Neural progenitor cell (in vitro differentiated cells): ENCODE measurements around the gene CREBRF. TPM values are rescaled to one million over a fixed set of nuclear protein-coding genes. Genes with fewer than 3 reads are reported as not detected.

Source experiments
- DNase-seq: peaks from one replicate; pipeline ENCODE4 v3.0.0-alpha.2; 2016; ENCODE audit warnings: low spot score
- H2AFZ ChIP-seq: fragments of 200-600 bp; sonication (generic); replicated peaks from 2 replicates; pipeline ENCODE4 v1.6.1; 2016; ENCODE audit warnings: antibody characterized with exemption
- H3F3A ChIP-seq: fragments of 200-600 bp; sonication (generic); 2 replicates; pipeline ENCODE4 v1.6.1; 2016; ENCODE audit warnings: antibody characterized with exemption, low read depth
- H3K27ac ChIP-seq: fragments of 200-600 bp; sonication (generic); 2 replicates; pipeline ENCODE4 v1.5.1; 2016; ENCODE audit warnings: mild to moderate bottlenecking
- H3K27me3 ChIP-seq: fragments of 200-600 bp; sonication (generic); 2 replicates; pipeline ENCODE4 v1.6.1; 2016; ENCODE audit warnings: mild to moderate bottlenecking, moderate library complexity
- H3K36me3 ChIP-seq: fragments of 200-600 bp; sonication (generic); 2 replicates; pipeline ENCODE4 v1.5.1; 2016
- H3K4me1 ChIP-seq: fragments of 200-600 bp; sonication (generic); 2 replicates; pipeline ENCODE4 v1.6.1; 2016; ENCODE audit warnings: mixed run types
- H3K4me2 ChIP-seq: fragments of 200-600 bp; sonication (generic); 2 replicates; pipeline ENCODE4 v1.6.1; 2016
- H3K4me3 ChIP-seq: fragments of 200-600 bp; sonication (generic); 2 replicates; pipeline ENCODE4 v1.5.1; 2016
- H3K79me2 ChIP-seq: fragments of 200-600 bp; sonication (generic); 2 replicates; pipeline ENCODE4 v1.6.1; 2016; ENCODE audit warnings: low read depth
- H3K9ac ChIP-seq: fragments of 200-600 bp; sonication (generic); 2 replicates; pipeline ENCODE4 v1.6.1; 2016
- H3K9me3 ChIP-seq: fragments of 200-600 bp; sonication (generic); 2 replicates; pipeline ENCODE4 v1.5.1; 2016; ENCODE audit warnings: low read depth
- H4K20me1 ChIP-seq: fragments of 200-600 bp; sonication (generic); 2 replicates; pipeline ENCODE4 v1.6.1; 2016; ENCODE audit warnings: low read depth
- H3K27ac Mint-ChIP-seq: 3 replicates; pipeline ENCODE4 v1.8.0; 2021; ENCODE audit warnings: mixed read lengths
- H3K27me3 Mint-ChIP-seq: 2 replicates; pipeline ENCODE4 v1.8.0; 2022; ENCODE audit warnings: low read depth, mild to moderate bottlenecking, inconsistent platforms, moderate library complexity, mixed read lengths; ENCODE audit not compliant: insufficient read depth
- H3K36me3 Mint-ChIP-seq: 3 replicates; pipeline ENCODE4 v1.8.0; 2021; ENCODE audit warnings: mixed read lengths
- H3K4me1 Mint-ChIP-seq: 3 replicates; pipeline ENCODE4 v1.8.0; 2021; ENCODE audit warnings: mixed read lengths
- H3K4me3 Mint-ChIP-seq: 3 replicates; pipeline ENCODE4 v1.8.0; 2021; ENCODE audit warnings: mild to moderate bottlenecking, moderate library complexity, mixed read lengths
- H3K9me3 Mint-ChIP-seq: 3 replicates; pipeline ENCODE4 v1.8.0; 2020; ENCODE audit warnings: mixed read lengths
- CTCF ChIP-seq: fragments of 200-600 bp; sonication (generic); IDR thresholded peaks from 2 replicates; pipeline ENCODE4 v1.5.1; 2017; ENCODE audit warnings: antibody characterized with exemption, mild to moderate bottlenecking
- EZH2 ChIP-seq: fragments of 200-600 bp; sonication (generic); IDR thresholded peaks from 2 replicates; pipeline ENCODE4 v1.6.1; 2017; ENCODE audit warnings: antibody characterized with exemption, mild to moderate bottlenecking, moderate library complexity
- EZH2phosphoT487 ChIP-seq: fragments of 200-600 bp; sonication (generic); IDR thresholded peaks from 2 replicates; pipeline ENCODE4 v1.6.1; 2017; ENCODE audit warnings: antibody characterized with exemption
- total RNA-seq: library from RNA; depleted of rRNA; stranded (reverse); fragments of >200 nt; gene quantifications from 2 replicates; pipeline ENCODE4 v1.2.3, GENCODE V29; 2015; ENCODE audit warnings: low replicate concordance

The CREBRF gene
- total RNA-seq, 1 donor from 2014 or later = 14.3 TPM

- no peak overlapping the region for H3K4me3 ChIP-seq
- no peak overlapping the region for H2AFZ ChIP-seq
- no peaks in the 10 kb centered on the region for H3F3A ChIP-seq
- Mint-ChIP-seq H3K4me1 (no peaks in the 10 kb centered on the region), H3K4me3 (no peak overlapping the region), H3K36me3 (no peaks in the 10 kb centered on the region), H3K9me3 (no peaks in the 10 kb centered on the region), H3K27me3 (no peaks in the 10 kb centered on the region), H3K27ac (no peak overlapping the region)
- no peak overlapping the region for H3K9ac ChIP-seq
- no peak for DNase-seq
- H3K27ac ChIP-seq = no peak overlapping the region
- H3K9me3 ChIP-seq = no peaks in the 10 kb centered on the region
- H3K36me3 ChIP-seq = no peaks in the 10 kb centered on the region
- no peaks in the 10 kb centered on the region for H3K4me1 ChIP-seq
- H3K27me3 ChIP-seq = no peaks in the 10 kb centered on the region
- H3K79me2 ChIP-seq = no peaks in the 10 kb centered on the region
- H3K4me2 ChIP-seq = no peak overlapping the region
- H4K20me1 ChIP-seq = peaks cover 6% of the 10 kb centered on the region
- TF ChIP-seq EZH2phosphoT487 (no peak), CTCF (no peak), EZH2 (no peak)
Observed at GRCh38 chr5:173078878-173079277, 22.7 kb downstream of the CREBRF start.

- Histone ChIP-seq H3K4me1 (peaks cover 18% of the 10 kb centered on the region), H3K9ac (no peak overlapping the region), H3K79me2 (no peaks in the 10 kb centered on the region), H3K4me2 (no peak overlapping the region), H2AFZ (no peak overlapping the region), H3K36me3 (no peaks in the 10 kb centered on the region), H3K4me3 (no peak overlapping the region), H3K27me3 (no peaks in the 10 kb centered on the region), H4K20me1 (peaks cover 8% of the 10 kb centered on the region), H3F3A (peaks cover 12% of the 10 kb centered on the region), H3K27ac (peak overlapping the region; percentile 70), H3K9me3 (no peaks in the 10 kb centered on the region)
- no peaks in the 10 kb centered on the region for H3K27me3 Mint-ChIP-seq
- no peak overlapping the region for H3K4me3 Mint-ChIP-seq
- peaks cover 4% of the 10 kb centered on the region for H3K36me3 Mint-ChIP-seq
- no peaks in the 10 kb centered on the region for H3K4me1 Mint-ChIP-seq
- TF ChIP-seq CTCF (no peak), EZH2 (no peak), EZH2phosphoT487 (no peak)
- no peak for DNase-seq
- no peaks in the 10 kb centered on the region for H3K9me3 Mint-ChIP-seq
- H3K27ac Mint-ChIP-seq = no peak overlapping the region
Observed at GRCh38 chr5:173089581-173089980, 33.4 kb downstream of the CREBRF start.

- H3K4me1 ChIP-seq = peaks cover 18% of the 10 kb centered on the region
- H2AFZ ChIP-seq = no peak overlapping the region
- peak; percentile 3 for DNase-seq
- H3K27me3 ChIP-seq = no peaks in the 10 kb centered on the region
- Mint-ChIP-seq H3K27me3 (no peaks in the 10 kb centered on the region), H3K27ac (no peak overlapping the region), H3K9me3 (no peaks in the 10 kb centered on the region), H3K36me3 (peaks cover 4% of the 10 kb centered on the region), H3K4me3 (no peak overlapping the region), H3K4me1 (no peaks in the 10 kb centered on the region)
- H3K4me2 ChIP-seq = peak overlapping the region; percentile 28
- H3K27ac ChIP-seq = peak overlapping the region; percentile 70
- H3K9ac ChIP-seq = no peak overlapping the region
- peaks cover 8% of the 10 kb centered on the region for H4K20me1 ChIP-seq
- H3K79me2 ChIP-seq = no peaks in the 10 kb centered on the region
- H3K36me3 ChIP-seq = no peaks in the 10 kb centered on the region
- H3K4me3 ChIP-seq = peak overlapping the region; percentile 2
- no peaks in the 10 kb centered on the region for H3K9me3 ChIP-seq
- TF ChIP-seq CTCF (no peak), EZH2 (no peak)
- peaks cover 12% of the 10 kb centered on the region for H3F3A ChIP-seq
Observed at GRCh38 chr5:173090639-173091038, 34.5 kb downstream of the CREBRF start.

- Histone ChIP-seq H4K20me1 (peaks cover 8% of the 10 kb centered on the region), H3K9ac (no peak overlapping the region)
Observed at GRCh38 chr5:173091981-173092380, 35.8 kb downstream of the CREBRF start.

More at GRCh38 chr5:173091981-173092380, 35.8 kb downstream of the CREBRF start:
- Histone ChIP-seq H3K79me2 (no peaks in the 10 kb centered on the region), H3K27ac (no peak overlapping the region), H3K4me3 (no peak overlapping the region), H3K4me1 (peaks cover 18% of the 10 kb centered on the region), H3F3A (peaks cover 12% of the 10 kb centered on the region), H2AFZ (no peak overlapping the region), H3K9me3 (no peaks in the 10 kb centered on the region), H3K36me3 (no peaks in the 10 kb centered on the region), H3K27me3 (no peaks in the 10 kb centered on the region), H3K4me2 (no peak overlapping the region)
- no peaks in the 10 kb centered on the region for H3K27me3 Mint-ChIP-seq
- no peaks in the 10 kb centered on the region for H3K36me3 Mint-ChIP-seq
- H3K4me3 Mint-ChIP-seq = no peak overlapping the region
- no peaks in the 10 kb centered on the region for H3K9me3 Mint-ChIP-seq
- TF ChIP-seq EZH2 (no peak), CTCF (no peak), EZH2phosphoT487 (no peak)
- no peaks in the 10 kb centered on the region for H3K4me1 Mint-ChIP-seq
- DNase-seq = no peak
- no peak overlapping the region for H3K27ac Mint-ChIP-seq
